Activated CD4-positive, alpha-beta T cell treated with anti-CD3 and anti-CD28 coated beads, Interleukin-10, Interleukin-2, amounts not matched to agents 100 ng/mL and 50 ng/mL, durations not matched to agents 16 hours and 8 hours (primary cell): Measurements from ENCODE around the gene ARFGEF2.
A peak's percentile ranks its signal among the peaks of the same experiment; 100 is the strongest.
"Not testable (repeated sequence)": the region's sequence is repeated elsewhere in the genome, so short reads cannot be mapped to it uniquely, and the experiment has no call there.

Source experiments
- DNase-seq: peaks from one replicate; pipeline ENCODE4 v3.0.0-alpha.2; 2020

The ARFGEF2 gene

DNA sequence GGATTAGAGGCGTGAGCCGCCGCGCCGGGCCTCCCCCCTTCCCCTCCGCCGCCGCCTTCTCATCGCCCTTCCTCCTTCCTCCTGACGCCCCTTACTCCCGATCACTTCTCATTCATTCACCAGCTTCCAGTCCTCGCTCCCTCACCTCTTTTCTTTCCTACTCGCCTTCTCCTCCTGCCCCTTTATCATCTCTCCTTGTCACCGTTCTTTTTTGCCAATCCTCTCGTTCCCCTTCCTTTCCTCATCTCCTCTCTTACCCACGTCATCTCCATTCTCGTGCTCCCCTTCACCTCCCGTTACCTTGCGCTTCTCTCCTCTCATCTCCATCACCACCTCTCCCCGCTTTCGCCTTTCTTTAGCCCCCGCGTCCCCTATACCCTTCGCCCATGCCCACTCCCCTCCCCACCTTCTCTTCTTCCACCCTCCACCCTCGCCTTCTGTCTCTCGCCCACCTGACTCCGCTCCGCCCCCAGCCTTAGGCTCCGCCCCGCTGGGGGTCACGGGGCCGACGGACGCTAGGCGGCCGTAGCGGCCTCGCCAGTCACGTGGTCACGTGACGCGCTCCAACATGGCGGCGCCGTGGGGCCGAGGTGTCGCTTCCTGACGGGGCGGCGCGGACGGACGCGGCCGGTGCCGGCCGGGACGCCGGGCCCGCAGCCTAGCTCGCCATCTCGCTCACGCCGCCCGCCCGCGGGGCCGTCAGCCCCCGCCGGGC lies at the start of gene ARFGEF2:
TSS of gene ARFGEF2 (plus strand) at position 544 of the 715 bp plus-strand sequence. CDS start 179 bp downstream, outside the sequence.
- DNase-seq: peak; percentile 96

DNA sequence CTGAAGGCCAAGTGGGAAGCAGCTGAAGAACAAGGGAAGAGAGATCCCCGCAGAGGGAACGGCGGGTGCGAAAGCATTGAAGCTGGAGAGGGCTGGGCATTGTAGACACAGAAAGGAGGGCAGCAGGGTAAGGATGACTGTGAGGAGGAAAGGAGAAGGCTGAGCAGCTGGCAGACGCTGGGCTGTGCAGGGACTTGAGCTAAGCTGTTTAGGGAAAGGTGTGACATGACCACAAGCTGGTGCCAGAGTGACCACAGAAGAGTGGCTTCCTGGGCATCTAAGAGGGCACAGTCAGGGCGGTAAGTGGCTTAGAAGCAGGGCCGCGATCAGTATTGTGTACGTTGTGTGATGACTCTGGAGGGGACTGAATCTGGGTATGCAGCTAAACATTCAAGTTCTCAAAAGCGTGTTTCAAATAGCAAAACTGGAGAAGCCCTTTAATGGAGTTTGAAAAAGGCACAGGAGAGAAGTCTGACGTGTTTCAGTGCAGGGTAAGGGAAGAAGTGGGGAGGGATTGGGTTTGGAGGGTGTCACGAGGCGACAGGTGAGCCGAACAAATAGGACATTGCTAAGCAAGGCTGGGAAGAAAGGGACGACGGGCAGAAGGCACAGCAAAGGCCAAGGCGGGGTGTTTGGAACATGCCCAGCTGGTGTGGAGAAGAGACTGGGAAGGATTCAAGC lies 46.1 kb upstream of the ARFGEF2 start:
- DNase-seq: no peak

DNA sequence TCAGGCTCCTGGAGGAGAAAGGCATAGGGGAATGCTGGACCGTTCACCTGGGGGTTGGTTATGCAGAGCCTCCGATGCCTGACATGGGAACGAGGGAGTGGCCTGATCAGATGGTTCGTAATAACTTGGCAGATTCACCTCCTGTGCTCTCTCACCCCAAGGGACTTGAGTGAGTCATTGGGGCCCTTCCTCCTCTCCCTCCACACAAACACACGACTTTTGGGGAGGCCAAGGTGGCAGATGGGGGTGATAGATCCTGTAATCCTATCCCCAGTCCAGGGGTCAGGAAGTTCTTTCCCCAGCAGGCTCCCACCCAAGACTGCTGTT lies 45.6 kb upstream of the ARFGEF2 start:
- DNase-seq: no peak

DNA sequence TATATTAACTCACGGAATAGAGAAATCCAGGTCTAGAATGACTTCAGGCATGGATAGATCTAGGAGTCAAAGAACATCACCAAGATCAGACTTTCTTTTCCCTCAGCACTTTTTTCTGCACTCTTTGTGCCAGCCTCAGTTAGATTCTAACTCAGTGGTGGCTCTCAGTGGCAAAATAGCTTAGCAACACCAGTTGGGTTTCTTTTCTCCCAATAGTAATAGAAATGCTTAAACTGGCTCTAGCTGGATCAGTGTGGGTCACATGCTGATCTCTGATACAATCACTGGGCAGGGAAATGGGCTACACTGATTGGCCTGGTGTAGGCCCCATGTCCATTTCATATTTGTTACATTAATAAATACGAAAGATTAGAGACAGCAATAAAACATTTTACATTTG lies 44.2 kb upstream of the ARFGEF2 start:
- DNase-seq: no peak

DNA sequence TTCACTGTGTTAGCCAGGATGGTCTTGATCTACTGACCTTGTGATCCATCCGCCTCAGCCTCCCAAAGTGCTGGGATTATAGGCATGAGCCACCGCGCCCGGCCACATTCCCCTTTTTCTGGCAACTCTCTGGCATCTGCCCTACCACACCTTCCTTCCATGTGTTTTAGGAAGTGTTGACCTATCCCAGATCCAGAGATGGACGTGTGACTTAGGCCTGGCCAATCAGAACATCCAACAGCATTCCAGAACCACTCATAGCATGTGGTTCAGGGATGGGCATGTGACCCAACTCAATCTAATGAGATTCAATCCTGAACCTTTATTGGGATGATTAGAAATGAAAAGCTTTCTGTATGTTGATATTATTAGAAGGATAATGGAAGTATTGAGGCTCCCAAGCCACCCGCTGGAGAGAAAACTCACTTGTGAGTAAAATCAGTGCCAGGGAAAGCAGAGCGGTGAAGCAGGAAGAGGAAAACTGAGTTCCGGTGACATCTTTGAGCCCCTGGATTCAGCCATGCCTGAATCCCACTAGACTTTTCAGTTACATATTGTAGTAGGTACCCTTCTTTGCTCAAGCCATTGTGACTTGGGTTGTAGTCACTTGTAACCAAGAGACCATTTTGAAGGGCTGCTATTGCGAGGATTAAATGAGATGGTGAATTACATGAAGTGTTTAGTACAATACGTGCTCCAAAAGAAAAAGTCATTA lies 42.8 kb upstream of the ARFGEF2 start:
- no peak for DNase-seq

DNA sequence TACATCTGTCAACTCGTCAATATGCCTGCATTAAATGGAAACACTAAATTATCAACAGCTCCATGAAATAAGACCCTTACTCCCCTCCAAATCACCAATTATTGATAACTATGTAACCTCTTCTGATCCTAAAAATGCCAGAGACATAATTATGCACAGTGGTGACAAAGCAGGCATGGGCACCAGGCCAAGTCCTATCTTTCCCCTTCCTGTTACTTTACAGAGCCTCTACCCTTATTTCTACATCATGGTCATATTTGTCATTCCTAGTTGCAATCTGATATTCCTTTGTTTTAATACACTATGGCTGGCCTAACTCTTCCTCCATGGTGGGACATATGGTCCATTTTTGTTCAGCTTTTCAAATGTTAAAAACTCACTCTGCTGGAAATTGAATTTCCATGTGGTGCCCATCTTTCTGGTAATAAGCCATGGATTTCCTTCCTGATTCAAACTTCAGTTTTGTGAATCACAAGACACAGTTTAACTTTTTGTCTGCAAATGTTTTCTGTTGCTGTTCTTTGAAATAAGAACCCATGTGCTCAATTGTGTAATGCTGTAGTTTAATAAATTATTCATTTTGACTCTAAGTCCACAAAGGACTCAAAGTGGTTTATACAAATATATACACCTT lies 41.8 kb upstream of the ARFGEF2 start:
- DNase-seq: no peak

DNA sequence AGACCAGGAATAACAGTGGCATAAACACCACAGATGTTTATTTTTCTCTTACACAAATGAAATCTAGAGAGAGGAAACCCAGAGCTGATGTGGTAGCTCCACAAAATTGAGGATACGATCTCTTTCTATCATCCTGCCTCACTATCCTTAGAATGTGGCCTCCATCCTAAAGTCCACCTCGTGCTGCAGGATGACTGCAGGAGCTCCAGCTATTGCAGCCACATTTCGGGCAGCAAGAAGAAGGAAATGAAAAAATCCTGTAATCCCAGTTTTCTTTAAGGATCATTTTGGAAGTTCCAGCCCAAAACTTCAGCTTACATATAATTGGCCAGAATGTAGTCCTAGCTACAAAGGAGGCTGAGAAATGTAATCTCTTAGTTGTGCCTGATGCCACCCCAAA lies 41.2 kb upstream of the ARFGEF2 start:
- no peak for DNase-seq

DNA sequence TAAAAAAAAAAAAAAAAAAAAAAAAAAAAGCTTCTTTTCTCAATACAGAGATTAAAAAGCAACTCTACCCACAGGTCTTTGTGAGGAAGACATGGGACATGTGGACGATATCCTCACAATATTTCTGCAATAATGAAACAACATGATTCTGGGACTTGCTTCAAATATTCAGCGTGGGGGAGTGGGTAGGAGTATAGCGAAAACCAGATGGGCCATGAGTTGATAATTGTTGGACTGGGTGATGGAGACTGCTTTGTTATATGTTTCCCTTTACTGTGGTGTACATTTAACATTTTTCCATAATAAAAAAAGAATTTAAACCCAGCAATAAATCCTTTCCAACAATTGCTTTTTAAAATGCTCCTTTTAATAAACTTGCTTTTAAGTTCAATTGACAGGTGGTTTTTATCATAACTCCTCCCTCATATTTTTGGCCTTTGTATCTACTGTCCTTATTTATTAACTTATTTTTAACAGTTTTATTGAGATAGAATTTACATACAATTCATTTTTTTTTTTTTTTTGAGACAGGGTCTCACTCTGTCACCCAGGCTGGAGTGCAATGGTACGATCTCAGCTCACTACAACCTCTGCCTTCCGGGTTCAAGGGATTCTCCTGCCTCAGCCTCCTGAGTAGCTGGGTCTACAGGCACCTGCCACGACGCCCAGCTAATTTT lies 40.4 kb upstream of the ARFGEF2 start:
- no peak for DNase-seq

DNA sequence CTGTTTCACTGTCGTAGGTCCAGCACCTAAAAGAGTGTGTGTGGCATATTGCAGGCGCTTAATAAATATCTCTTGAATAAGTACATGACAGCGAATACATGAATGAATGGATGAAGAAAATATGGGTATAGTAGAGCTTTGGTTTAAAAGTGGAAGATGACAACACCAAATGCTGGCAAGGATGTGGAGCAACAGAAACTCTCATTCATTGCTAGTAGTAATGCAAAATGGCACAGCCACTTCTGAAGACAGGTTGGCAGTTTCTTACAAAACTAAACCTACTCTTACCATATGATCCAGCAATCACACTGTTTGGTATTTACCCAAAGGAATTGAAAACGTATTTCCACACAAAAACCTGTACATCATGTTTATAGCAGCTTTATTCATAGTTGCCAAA lies 36.3 kb upstream of the ARFGEF2 start:
- no peak for DNase-seq

DNA sequence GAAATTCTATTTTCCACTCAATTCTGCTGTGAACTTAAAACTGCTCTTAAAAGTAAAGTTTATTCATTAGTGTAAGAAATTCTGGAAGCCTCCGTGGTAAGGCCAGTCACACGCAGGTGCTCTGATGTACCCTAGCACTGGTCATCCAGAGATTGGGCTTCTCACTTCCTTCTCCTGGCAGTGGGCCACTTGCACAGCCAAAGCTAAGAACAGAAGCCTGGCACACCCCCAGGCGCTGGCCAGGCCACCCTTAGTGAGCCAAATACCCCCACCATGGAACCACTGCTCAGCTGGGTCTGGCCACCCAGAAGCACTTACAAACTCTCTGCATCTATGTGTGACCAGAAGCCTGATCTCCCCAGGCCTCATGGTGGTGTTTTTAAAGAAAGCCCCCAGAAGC lies 35.3 kb upstream of the ARFGEF2 start:
- no peak for DNase-seq

DNA sequence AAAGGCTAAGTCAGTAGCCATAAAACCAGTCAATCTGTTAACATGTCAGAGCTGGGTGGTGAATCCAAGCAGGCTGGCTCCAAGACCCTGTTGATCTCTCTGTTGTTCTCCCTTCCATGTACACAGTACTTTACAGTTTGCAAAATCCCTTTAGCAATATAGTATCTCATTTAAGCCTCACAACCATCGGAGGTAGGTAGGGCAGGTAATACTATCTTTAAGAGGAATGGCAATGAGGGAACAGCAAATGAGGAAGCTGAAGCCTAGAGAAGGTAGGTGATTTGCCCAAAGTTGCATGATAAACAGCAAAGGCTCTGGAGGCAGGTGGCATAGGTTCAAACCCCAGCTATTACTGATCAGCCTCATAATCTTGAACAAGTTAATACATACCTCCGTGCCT lies 34.7 kb upstream of the ARFGEF2 start:
- DNase-seq: no peak

DNA sequence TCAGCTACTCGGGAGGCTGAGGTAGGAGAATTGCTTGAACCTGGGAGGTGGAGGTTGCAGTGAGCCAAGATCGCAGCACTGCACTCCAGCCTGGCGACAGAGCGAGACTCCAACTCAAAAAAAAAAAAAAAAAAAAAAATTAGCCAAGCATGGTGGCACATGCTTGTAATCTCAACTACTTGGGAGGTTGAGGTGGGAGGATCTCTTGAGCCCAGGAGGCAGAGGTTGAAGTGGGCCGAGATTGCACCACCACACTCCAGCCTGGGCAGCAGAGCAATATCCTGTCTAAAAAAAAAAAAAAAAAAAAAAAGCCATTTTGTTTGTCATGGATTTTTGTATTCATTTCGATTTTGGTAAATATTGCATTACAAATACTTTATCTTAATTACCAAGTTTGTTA lies 33.0 kb upstream of the ARFGEF2 start:
- DNase-seq: not testable (repeated sequence)

DNA sequence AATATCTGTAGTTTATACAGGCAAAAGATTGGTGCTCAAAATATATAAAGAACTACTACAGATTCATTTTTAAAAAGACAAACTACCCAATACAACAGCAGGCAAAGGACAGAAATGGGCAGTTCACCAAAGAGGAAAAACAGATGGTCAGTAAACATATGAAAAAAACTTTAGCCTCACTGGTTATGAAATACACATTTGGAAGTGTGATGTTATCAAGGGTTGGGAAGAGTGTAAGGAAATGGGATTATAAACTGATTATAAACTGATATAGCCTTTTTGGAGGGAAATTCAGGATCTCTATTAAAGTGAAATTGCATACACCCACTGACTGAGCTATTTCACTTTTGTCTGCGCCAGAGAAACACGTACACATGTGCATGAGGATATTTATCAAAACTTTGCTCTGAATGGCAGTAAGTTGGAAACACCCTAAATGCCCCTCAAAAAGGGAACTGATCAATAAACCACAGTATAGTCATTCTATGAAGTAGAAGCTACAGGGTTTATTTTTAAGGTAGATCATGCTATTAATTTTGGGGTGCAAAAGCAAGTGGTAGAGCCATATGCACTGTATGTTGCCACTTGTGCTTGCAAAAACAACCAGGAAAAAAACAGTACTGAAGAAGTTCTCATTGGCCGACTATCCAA lies 32.2 kb upstream of the ARFGEF2 start:
- no peak for DNase-seq

DNA sequence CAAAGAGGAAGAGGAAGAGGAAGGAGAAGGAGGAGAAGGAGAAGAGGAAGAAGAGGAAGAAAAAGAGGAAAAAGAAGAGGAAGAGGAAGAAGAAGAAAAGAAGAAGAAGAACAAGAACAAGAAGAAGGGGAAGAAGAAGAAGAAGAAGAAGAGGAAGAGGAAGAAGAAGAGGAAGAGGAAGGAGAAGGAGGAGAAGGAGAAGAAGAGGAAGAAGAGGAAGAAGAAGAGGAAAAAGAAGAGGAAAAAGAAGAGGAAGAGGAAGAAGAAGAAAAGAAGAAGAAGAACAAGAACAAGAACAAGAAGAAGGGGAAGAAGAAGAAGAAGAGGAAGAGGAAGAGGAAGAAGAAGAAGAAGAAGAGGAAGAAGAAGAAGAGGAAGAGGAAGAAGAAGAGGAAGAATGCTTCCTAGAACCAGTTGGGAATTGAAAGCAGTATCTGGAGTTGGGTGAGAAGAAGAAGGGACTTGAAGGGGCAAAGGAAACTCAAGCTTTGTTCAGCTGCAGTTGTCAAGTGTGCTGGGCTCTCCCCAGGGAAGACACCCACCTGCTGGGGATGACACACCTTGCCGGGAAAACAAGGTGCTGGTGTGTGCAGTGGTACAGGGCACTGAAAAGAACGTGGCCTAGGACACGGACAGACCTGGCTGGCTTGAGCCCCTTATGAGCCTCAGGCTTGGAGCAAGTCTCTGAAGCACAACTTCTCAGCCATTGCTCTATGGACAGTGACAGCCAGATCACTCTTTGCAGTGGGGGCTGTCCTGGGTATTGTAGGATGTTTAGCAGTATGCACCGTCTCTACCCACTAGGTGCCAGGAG lies 30.1 kb upstream of the ARFGEF2 start:
- no peak for DNase-seq

DNA sequence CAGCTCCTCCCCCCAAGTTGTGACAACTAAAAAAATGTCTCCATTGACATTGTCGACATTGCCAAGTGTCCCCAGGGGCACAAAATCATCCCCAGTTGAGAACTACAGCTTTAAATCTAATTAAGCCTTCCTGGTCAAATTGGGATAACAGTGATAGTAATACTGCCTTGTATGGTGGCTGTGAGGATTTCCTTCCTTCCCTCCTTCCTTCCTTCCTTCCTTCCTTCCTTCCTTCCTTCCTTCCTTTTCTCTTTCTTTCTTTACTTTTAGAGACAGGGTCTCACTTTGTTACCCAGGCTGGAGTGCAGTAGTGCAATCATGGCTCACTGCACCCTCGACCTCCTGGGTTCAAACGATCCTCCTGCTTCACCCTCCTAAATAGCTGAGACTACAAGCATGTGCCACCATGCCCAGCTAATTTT lies 29.5 kb upstream of the ARFGEF2 start:
- no peak for DNase-seq

DNA sequence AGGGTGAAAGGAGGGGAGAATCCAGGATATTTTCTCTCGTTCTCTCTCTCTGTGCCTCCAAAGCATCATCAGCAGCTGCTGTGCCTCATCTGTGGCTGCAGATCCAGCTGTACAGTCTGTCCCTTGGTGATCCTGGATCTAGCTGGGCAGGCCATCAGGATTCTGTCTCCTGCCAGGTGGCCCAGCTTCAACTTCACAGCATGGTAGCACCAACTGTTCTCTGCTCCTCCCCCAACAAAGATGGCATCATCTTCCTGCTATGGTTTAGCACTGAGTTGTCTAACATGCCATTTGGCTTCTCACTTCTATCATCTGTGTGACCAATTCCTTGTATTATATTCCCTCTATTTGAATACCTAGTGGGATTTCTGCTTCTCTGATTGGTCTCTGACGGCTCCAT lies 28.6 kb upstream of the ARFGEF2 start:
- no peak for DNase-seq

DNA sequence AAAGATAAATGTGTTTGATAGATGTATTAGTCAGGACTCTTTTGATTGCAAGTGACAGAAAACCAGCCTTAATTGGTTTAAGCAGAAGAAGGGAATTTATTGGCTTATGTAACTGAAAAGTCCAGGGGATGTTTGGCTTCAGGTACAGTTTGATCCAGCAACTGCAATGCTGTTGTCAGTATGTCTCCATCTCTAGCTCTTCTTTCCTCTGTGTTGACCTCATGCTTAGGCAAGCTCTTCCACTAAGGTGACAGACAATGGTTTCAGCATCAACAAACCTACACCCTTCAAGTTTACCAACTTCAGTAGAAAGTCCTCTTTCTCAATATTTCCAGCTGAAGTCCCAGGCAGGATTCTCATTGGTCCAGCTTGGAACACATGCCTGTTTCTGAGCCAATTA lies 28.1 kb upstream of the ARFGEF2 start:
- no peak for DNase-seq

DNA sequence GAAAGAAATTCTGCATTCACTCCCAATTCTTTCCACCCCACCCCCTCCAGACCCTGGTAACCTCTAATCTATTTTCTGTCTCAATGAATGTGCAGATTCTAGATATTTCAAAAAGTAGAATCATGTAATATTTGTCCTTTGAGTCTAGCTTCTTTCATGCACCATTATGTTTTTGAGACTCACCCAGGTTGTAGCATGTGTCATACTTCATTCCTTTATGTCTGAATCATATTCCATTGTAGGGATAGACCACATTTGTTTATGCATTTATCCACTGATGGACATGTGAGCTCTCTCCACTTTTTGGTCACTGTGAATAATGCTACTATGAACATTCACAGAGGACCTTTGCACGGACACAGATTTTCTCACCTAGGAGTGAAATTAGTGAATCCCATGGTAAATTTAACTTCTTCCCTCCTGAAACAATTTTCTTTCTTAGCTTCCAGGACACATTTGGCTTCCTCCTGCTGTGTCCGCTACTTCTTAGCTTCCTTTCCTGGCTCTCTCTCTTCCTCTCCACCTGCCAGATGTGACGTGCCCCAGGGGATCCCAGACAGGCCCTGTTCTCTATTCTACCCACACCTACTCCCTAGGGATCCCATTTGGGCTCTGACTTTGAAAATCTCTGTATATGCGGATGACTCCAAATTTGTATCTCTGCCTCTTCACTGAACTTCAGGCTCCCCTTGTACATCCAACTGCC lies 24.1 kb upstream of the ARFGEF2 start:
- no peak for DNase-seq

DNA sequence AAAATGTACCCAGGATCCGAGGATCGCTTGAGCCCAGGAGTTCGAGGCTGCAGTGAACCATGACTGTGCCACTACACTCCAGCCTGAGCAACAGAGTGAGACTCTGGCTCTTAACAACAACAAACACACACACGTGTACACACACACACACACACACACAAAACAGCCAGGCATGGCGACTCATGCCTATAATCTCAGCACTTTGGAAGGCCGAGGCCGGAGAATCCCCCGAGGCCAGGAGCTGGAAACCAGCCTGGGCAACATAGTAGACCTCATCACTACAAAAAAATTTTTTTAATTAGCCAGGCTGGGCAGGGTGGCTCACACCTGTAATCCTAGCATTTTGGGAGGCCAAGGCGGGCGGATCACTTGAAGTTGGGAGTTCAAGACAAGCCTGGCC lies 23.3 kb upstream of the ARFGEF2 start:
- no peak for DNase-seq

DNA sequence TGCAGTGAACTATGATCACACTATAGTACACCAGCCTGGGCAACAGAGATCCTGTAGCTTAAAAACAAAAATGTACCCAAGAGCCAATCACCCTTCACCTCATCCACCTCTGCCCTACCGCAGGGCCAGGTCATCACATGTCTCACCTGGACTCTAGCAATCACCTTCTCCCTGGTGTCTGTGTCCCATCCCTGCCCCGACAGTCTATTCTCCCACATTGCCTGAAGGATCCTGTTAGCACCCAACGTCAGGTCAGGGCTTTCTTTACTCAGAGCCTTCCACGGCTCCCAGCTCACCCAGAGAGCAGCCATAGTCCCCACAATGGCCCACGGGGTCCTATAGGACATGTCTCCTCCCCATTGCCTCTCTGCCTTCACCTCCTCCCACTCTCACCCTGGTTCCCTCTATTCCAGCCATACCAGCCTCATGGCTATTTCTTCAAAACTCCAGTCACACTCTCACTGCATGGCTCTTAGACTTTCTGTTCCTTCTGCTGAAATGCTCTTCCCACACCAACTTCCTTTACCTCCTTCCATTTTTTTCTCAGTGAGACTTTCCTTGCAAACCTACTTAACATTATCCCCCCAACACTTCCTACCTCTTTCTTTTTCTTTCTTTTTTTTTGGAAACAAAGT lies 22.5 kb upstream of the ARFGEF2 start:
- DNase-seq: no peak

DNA sequence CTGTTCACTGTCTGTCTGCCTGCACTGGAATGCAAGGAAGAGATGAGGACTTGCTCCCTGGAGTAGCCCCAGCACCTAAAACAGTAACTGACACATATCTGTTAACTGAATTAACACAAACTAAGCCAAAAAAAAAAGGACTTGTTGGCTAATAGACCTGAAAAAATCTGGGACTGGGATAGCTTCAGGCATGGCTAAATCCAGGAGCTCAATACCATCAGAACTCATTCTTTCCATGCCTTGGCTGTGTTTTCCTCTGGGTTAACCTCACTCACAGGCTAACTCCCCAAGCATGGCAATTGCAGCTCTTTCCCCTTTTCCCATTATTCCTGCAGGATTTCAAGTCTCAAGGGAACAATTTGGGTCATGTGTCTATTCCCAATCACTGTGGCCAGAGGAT lies 21.6 kb upstream of the ARFGEF2 start:
- no peak for DNase-seq
